MM.1S (cell line): ENCODE results near the gene LGALS7.
"Not testable (repeated sequence)": the region's sequence is repeated elsewhere in the genome, so short reads cannot be mapped to it uniquely, and the experiment has no call there.

Experiments
- EZH2 ChIP-seq: fragments of 300-600 bp; sonication (generic); optimal IDR thresholded peaks from 2 replicates; pipeline ENCODE3; 2017; ENCODE audit warnings: low read depth, mild to moderate bottlenecking, antibody characterized with exemption, low read length, mixed read lengths
- TF ChIP-seq, protein P1 (sequence below): fragments of 300-600 bp; sonication (generic); IDR thresholded peaks from 2 replicates; pipeline ENCODE4 v1.5.1; 2016; ENCODE audit warnings: antibody characterized with exemption, low read length, mixed read lengths

DNA sequence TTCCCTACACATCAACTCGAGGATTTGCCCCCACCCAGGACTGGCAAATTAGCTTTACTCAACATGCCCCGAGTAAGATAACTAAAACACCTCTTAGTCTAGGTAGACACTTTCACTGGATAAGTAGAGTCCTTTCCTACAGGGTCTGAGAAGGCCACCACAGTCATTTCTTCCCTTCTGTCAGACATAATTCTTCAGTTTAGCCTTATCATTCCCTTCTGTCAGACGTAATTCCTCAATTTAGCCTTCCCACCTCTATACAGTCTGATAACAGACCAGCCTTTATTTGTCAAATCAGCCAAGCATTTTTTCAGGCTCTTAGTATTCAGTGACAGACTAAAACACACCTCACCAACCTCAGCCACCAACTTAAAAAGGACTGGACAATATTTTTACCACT is 19.5 kb downstream of the LGALS7 start:
- TF ChIP-seq, protein P1, sequence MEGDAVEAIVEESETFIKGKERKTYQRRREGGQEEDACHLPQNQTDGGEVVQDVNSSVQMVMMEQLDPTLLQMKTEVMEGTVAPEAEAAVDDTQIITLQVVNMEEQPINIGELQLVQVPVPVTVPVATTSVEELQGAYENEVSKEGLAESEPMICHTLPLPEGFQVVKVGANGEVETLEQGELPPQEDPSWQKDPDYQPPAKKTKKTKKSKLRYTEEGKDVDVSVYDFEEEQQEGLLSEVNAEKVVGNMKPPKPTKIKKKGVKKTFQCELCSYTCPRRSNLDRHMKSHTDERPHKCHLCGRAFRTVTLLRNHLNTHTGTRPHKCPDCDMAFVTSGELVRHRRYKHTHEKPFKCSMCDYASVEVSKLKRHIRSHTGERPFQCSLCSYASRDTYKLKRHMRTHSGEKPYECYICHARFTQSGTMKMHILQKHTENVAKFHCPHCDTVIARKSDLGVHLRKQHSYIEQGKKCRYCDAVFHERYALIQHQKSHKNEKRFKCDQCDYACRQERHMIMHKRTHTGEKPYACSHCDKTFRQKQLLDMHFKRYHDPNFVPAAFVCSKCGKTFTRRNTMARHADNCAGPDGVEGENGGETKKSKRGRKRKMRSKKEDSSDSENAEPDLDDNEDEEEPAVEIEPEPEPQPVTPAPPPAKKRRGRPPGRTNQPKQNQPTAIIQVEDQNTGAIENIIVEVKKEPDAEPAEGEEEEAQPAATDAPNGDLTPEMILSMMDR = not testable (repeated sequence)
- not testable (repeated sequence) for TF ChIP-seq EZH2
